Cardiac fibroblast (primary cell): ENCODE measurements around the gene SSBP3.

Source experiments
- DNase-seq, 2 donors: peaks; one replicate each; pipeline versions ENCODE4 v3.0.0 to v3.0.0-alpha.2; 2010; ENCODE audit warnings: low read depth in 2 of 2
- H3K4me3 ChIP-seq, 2 donors: replicated peaks in 1 of 2; 1 replicate in 1 of 2; 2 replicates in 1 of 2; pipeline ENCODE4 v1.5.1; 2011; ENCODE audit warnings: low read depth in 2 of 2, low read length in 2 of 2, mild to moderate bottlenecking in 2 of 2, moderate library complexity in 1 of 2
- CTCF ChIP-seq: IDR thresholded peaks from one replicate; pipeline ENCODE4 v1.5.1; 2011; ENCODE audit warnings: low read depth, mild to moderate bottlenecking, low read length, inconsistent platforms

SSBP3 gene

GRCh38 chr1:54265126-54265525 lies 141.1 kb downstream of the SSBP3 start:
- DNase-seq: no peak
- H3K4me3 ChIP-seq: no peak overlapping the region
- no peak for TF ChIP-seq CTCF

DNA sequence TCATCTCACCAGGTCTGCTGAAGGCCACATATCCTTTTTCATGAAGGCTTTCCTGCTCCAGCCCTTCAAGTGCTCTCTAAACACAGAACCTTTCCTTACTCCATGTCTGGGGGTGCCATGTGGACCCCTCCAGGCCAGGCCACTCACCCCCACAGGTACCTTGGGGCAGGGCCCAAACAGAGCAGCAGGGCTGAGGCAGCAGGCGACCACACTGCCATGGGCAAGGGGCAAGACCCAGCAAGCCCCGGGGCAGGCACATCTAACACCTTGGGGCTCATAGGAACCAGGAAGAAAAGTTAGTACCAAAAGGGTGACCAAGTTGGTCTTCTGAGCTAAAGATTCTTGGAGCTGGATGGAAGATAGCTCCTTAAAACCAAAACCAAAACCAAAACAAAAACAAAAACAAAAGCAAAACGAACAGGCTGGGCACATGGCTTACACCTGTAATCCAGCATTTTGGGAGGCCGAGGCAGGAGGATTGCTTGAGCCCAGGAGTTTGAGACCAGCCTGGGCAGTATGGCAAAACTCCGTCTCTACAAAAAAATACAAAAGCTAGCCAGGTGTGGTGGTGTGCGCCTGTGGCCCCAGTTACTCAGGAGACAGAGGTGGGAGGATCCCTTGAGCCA lies 142.5 kb downstream of the SSBP3 start:
- DNase-seq: no peak
- TF ChIP-seq CTCF: no peak
- no peak overlapping the region for H3K4me3 ChIP-seq

DNA sequence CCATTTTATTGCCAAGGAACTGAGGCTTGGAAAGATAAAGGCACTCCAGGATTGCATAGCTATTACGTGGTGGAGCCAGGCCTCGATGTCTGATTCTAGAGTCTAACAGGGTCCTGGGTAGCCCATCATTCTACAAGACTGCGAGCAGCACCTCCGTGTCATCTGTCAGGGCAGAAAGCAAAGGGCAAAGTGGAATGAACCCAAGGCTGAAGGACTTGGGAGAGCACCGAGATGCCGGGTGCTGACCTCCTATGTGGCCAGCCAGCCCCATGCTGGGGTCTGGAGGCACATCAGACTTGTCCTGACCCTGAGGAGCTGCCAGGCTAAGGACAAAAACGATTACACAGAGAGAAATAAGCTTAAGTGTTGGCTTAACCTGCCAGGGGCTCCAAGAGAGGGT lies 143.9 kb downstream of the SSBP3 start:
- DNase-seq: no peak
- TF ChIP-seq CTCF: no peak

GRCh38 chr1:54260810-54261209 lies 145.4 kb downstream of the SSBP3 start:
- H3K4me3 ChIP-seq: no peak overlapping the region
- no peak for DNase-seq
- TF ChIP-seq CTCF: no peak

More for the DNA sequence above, 143.9 kb downstream of the SSBP3 start:
- no peak overlapping the region for H3K4me3 ChIP-seq

- no peak for TF ChIP-seq CTCF
- no peak overlapping the region for H3K4me3 ChIP-seq
- no peak for DNase-seq
Measured at GRCh38 chr1:54259546-54260140, 146.6 kb downstream of the SSBP3 start.

- no peak for TF ChIP-seq CTCF
- H3K4me3 ChIP-seq: no peak overlapping the region
- DNase-seq: no peak
Measured at GRCh38 chr1:54257876-54258275, 148.3 kb downstream of the SSBP3 start.

GRCh38 chr1:54257346-54257620 lies 148.9 kb downstream of the SSBP3 start:
- no peak overlapping the region for H3K4me3 ChIP-seq
- DNase-seq: no peak
- TF ChIP-seq CTCF: no peak
